Measurements from ENCODE around the gene GOT1.
A peak's percentile ranks its signal among the peaks of the same experiment; 100 is the strongest.

GOT1 gene

DNA sequence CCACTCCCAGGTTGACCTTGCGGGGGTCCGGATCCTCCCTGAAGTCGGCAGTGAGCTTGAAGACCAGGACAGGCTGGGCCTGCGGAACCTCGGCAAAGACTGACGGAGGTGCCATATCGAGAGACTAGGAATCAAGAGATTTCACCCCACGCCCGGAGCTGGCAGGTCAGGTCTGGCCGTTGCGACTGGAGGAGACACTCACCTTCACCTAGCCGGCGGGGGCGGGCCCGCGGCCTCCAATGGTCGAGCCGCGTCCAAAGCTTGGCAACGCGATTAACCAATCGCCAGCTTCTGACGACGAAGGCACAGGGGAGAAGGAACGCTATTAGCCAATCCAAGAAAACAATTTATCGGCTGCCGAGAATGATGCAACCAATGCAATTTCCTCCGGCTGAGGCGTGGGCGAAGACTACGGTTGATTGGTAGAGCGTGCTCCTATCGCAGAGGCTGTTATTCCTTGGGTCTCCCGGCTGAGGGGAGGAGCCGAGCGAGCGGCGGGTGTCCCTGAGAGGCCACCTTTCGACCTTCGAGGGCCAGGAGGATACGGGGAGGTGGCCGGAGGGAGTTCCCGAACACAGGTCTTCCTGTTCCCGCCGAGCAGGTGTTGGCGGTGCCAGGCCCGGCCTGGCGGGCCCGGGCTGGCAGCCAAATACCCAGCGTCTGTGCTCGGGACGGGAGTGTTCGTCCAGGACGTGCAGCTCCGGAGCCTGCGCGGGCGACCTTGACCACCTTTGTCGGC, at the start of gene GOT1:
Gene GOT1, minus strand, starts transcription at position 174 of the 739 bp plus-strand sequence. Its CDS starts 59 bp downstream, at position 115.
- DNase-seq: peak; percentile 95

- no peak for DNase-seq
Measured at GRCh38 chr10:99470327-99470726, 39.9 kb upstream of the GOT1 start.

GRCh38 chr10:99467236-99467999, 37.0 kb upstream of the GOT1 start:
- DNase-seq: no peak

DNA sequence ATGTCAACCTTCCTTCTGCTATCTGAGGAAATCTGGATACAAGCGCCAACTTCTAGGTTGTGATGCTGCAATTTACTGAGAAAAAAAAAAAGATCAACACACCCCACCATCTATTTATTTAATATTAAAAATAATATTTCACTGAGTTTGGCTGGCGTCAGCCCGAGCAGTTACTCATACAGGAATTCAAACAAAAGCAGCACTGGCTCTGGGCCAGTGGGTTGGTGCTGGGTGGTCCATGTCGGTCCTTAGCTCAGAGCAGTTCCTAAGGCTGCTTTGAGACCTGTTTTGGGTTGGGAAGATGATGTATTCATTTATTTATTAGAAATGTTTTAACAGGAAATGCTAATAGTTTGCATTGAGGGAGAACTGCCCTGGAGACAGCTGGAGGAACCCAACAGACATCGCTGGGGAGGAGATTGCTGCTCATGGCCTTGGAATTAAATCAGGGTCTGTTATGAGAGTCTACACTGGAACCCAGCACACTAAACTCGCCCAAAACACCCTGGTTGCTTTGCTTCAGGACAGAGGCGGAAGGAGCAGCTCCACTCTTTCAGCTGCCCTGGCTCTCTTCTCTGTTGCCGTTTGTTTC, 36.3 kb upstream of the GOT1 start:
- no peak for DNase-seq

GRCh38 chr10:99461230-99461629, 30.8 kb upstream of the GOT1 start:
- no peak for DNase-seq

- no peak for DNase-seq
Measured at GRCh38 chr10:99460070-99460469, 29.6 kb upstream of the GOT1 start.

- no peak for DNase-seq
Measured at GRCh38 chr10:99459217-99459616, 28.8 kb upstream of the GOT1 start.

- no peak for DNase-seq
Measured at GRCh38 chr10:99457813-99458212, 27.4 kb upstream of the GOT1 start.

GRCh38 chr10:99456931-99457288, 26.5 kb upstream of the GOT1 start:
- no peak for DNase-seq

GRCh38 chr10:99456207-99456930, 25.9 kb upstream of the GOT1 start:
- DNase-seq: no peak

GRCh38 chr10:99451981-99452380, 21.6 kb upstream of the GOT1 start:
- DNase-seq: no peak

DNA sequence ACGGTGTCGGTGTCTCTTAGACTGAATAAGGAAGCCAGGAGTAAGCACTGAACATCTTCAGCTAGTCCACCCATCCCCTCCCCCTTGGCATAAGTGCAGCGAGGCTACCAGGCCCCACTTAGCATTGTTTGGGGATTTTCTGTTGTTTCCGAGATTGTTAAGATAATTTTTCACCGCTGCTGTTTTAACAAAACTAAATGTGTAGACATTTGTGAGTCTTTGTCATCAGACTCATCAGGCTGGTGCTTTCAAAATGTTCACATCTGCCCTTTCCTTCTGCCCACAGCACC, 21.0 kb upstream of the GOT1 start:
- DNase-seq: no peak

GRCh38 chr10:99450624-99451498, 20.4 kb upstream of the GOT1 start:
- no peak for DNase-seq

- DNase-seq: no peak
Measured at GRCh38 chr10:99450156-99450555, 19.7 kb upstream of the GOT1 start.

GRCh38 chr10:99449023-99449422, 18.6 kb upstream of the GOT1 start:
- DNase-seq: no peak

GRCh38 chr10:99444383-99445045, 14.1 kb upstream of the GOT1 start:
- no peak for DNase-seq

DNA sequence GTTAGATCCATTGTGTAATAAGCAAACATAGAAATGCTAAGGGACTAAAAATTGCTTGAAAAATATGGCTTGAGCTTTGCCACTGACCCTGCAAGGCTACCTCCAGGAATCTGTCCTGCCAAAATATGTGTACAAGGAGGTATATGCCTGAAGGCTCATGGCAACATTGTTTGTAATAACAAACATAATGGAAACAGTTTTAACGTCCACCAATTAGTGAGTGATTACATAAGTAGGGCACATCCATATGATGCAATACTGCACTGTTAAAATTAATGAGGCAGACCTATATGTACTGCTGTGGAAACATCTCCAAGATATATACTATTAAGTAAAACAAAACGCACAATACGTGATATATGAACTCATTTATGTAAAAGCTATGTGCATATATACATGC, 13.1 kb upstream of the GOT1 start:
- no peak for DNase-seq

GRCh38 chr10:99442394-99442793, 12.0 kb upstream of the GOT1 start:
- DNase-seq: no peak

GRCh38 chr10:99438890-99439289, 8.5 kb upstream of the GOT1 start:
- DNase-seq: no peak

DNA sequence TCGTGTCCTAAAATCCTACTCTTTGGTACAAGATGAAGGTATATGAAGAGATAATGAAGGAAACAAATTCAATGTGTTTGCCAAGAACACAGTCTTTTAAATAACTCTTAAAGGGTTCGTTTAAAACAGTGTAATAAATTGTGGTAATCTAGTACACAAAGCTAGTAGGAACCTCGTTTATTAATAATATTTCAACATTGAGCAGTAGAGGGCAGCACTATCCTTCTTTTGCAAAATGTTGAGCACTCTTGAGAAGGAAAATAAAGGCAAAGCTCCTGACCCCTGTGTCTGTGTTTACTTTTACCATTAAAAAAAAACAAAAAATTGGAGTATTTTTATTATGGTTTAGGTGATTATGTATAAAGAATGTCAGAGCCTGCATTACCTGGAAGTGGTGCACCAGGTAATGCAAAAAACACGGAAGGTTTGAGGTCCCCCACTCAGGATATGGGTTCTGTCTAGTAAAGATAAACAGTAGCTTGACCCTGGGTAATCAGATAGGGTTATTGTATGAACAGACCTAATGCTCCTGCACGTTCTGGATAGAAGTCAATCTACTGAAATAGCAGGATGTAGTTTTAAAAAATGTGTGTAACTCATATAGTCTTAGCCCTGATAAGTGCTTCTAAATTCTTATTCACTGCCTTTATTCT, 5.7 kb upstream of the GOT1 start:
- DNase-seq: no peak

DNA sequence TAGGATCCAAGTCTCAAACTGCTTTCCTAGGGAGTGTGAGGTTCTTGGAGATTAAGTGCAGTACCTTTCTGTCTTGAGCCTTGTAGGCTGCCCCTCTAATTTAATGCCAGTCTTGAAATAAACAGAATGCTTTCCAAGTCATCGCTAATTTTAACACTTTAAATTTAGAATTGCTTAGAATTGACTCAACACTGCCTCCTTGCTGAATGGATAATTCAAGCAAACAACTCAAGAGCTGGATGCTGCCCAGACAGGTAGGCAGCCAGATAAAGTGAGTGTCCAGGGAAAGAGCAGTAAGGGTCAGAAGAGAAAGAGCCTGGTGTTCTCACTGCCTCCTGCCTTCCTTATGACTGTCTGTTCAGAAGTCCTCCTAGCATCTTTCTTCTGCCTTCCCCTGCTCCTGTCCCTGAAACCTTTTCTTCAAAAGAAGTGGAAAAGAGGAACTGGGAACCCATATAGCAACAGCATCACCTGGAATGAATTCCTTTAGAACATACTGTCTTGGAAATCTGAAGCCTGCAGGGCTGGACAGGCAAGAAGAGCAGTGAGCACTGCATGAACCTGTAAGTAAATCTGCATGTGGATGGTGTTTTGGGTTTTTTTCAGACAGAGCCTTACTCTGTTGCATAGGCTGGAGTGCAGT, 3.1 kb upstream of the GOT1 start:
- no peak for DNase-seq

Data from CD4-positive, alpha-beta T cell treated with Interleukin-15 for 1 hour (primary cell).